ENCODE data around the gene TRIM2.

Gene TRIM2

DNA sequence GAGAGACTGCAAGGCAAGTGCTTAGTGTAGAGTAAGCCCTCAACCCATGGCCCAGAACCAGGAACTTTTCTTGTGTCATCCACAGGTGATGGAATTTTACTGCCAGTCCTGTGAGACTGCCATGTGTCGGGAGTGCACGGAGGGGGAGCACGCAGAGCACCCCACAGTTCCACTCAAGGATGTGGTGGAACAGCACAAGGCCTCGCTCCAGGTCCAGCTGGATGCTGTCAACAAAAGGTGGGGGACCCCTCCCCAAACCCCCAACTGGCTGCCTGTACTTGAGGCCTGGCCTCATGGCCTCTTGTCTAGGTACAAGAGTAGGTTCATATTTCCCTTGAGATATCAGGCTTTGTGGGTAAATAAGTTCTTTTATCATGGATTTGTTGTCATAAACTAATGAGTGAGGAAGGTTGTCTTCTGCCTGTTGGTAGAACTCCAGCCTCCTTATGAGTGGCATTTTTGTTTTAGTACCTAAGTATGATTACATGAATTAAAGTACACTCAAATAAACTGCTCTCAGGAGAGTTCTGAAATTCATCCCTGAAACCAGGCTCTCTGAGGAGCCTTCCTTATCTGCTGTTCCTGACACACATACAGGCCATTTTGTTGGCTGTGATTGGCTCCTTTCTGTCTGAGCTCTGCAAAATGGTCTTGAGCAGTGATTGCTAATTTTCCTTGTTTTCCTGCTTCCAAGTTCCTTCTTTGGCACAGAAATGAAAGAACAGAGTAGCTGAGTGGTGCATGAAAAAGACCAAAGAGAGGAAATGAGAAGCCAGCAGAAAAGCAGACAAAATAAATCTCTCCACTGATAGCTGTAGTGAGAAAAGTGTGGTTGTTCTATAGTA is 88.9 kb downstream of the TRIM2 start:
- TF ChIP-seq, protein P1, sequence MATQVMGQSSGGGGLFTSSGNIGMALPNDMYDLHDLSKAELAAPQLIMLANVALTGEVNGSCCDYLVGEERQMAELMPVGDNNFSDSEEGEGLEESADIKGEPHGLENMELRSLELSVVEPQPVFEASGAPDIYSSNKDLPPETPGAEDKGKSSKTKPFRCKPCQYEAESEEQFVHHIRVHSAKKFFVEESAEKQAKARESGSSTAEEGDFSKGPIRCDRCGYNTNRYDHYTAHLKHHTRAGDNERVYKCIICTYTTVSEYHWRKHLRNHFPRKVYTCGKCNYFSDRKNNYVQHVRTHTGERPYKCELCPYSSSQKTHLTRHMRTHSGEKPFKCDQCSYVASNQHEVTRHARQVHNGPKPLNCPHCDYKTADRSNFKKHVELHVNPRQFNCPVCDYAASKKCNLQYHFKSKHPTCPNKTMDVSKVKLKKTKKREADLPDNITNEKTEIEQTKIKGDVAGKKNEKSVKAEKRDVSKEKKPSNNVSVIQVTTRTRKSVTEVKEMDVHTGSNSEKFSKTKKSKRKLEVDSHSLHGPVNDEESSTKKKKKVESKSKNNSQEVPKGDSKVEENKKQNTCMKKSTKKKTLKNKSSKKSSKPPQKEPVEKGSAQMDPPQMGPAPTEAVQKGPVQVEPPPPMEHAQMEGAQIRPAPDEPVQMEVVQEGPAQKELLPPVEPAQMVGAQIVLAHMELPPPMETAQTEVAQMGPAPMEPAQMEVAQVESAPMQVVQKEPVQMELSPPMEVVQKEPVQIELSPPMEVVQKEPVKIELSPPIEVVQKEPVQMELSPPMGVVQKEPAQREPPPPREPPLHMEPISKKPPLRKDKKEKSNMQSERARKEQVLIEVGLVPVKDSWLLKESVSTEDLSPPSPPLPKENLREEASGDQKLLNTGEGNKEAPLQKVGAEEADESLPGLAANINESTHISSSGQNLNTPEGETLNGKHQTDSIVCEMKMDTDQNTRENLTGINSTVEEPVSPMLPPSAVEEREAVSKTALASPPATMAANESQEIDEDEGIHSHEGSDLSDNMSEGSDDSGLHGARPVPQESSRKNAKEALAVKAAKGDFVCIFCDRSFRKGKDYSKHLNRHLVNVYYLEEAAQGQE (IDR thresholded peaks at IDR 0.05; ENCODE audit: insufficient read depth in 1 of 2, low read depth in 2 of 2, low read length in 2 of 2), result no peak
- TF ChIP-seq TAF1 (IDR thresholded peaks at IDR 0.05; ENCODE audit: borderline replicate concordance, insufficient read depth, low read length), result no peak
- TF ChIP-seq POLR2AphosphoS5 (IDR thresholded peaks at IDR 0.05; ENCODE audit: low read depth, low read length), result no peak
- no peak for TF ChIP-seq FOXP2 (optimal IDR thresholded peaks at IDR 0.05; ENCODE audit: borderline replicate concordance, extremely low read depth, extremely low read length, insufficient read depth)
- TF ChIP-seq SIN3A (IDR thresholded peaks at IDR 0.05; ENCODE audit: borderline replicate concordance, insufficient read depth, low read length), result no peak

DNA sequence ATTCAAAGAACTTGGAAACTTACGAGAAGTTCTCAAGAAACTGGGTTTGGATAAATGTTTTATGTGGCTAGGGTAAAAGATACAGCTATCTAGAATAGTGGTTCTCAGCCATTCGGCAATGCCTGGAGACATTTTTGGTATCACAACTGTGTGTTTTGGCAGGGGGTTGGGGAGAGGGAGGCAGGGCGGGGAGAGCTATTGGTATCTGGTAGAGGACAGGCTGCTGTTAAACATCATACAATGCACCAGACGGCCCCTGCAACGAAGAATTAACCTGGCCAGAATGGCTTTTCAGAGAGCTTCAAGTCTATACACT is 89.5 kb downstream of the TRIM2 start:
- no peak for TF ChIP-seq FOXP2 (optimal IDR thresholded peaks at IDR 0.05; ENCODE audit: borderline replicate concordance, extremely low read depth, extremely low read length, insufficient read depth)

DNA sequence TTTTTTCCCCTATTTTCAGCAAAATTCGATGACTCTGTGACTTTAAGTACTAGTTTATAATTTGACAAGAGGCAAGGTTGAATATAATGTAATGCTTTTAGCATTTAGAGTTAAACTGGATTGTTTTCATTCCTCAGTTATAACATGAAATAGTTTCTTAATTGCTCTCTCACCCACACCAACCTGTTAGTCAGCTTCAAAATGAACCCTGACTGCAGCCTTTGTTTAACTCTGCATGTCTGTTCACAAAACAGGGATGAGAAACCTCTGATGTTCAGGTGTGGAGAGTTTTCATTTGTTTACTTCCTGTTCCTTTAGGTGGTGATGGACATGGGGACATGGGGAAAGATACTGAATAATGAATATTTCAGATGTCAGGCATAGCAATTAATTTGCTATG is 90.4 kb downstream of the TRIM2 start:
- TF ChIP-seq TAF1 (IDR thresholded peaks at IDR 0.05; ENCODE audit: borderline replicate concordance, insufficient read depth, low read length) (no peak), FOXP2 (optimal IDR thresholded peaks at IDR 0.05; ENCODE audit: borderline replicate concordance, extremely low read depth, extremely low read length, insufficient read depth) (no peak), POLR2AphosphoS5 (IDR thresholded peaks at IDR 0.05; ENCODE audit: low read depth, low read length) (no peak), SIN3A (IDR thresholded peaks at IDR 0.05; ENCODE audit: borderline replicate concordance, insufficient read depth, low read length) (no peak)
- TF ChIP-seq, protein P1 (IDR thresholded peaks at IDR 0.05; ENCODE audit: insufficient read depth in 1 of 2, low read depth in 2 of 2, low read length in 2 of 2), result no peak

DNA sequence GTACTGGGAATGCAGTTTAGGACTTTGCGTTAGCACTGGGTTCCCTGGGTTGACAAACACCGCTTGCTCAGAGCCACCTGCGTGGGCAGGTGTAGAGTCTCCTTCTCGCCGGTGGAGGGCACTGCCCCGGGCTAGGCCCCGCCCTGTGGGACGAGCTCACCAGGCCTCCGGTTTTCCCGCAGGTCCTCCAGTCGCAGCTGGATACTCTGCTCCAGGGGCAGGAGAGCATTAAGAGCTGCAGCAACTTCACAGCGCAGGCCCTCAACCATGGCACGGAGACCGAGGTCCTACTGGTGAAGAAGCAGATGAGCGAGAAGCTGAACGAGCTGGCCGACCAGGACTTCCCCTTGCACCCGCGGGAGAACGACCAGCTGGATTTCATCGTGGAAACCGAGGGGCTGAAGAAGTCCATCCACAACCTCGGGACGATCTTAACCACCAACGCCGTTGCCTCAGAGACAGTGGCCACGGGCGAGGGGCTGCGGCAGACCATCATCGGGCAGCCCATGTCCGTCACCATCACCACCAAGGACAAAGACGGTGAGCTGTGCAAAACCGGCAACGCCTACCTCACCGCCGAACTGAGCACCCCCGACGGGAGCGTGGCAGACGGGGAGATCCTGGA is 91.0 kb downstream of the TRIM2 start:
- no peak for TF ChIP-seq SIN3A (IDR thresholded peaks at IDR 0.05; ENCODE audit: borderline replicate concordance, insufficient read depth, low read length)
- TF ChIP-seq POLR2AphosphoS5 (IDR thresholded peaks at IDR 0.05; ENCODE audit: low read depth, low read length), result no peak
- no peak for TF ChIP-seq FOXP2 (optimal IDR thresholded peaks at IDR 0.05; ENCODE audit: borderline replicate concordance, extremely low read depth, extremely low read length, insufficient read depth)
- TF ChIP-seq, protein P1 (IDR thresholded peaks at IDR 0.05; ENCODE audit: insufficient read depth in 1 of 2, low read depth in 2 of 2, low read length in 2 of 2), result no peak
- TF ChIP-seq TAF1 (IDR thresholded peaks at IDR 0.05; ENCODE audit: borderline replicate concordance, insufficient read depth, low read length), result no peak

DNA sequence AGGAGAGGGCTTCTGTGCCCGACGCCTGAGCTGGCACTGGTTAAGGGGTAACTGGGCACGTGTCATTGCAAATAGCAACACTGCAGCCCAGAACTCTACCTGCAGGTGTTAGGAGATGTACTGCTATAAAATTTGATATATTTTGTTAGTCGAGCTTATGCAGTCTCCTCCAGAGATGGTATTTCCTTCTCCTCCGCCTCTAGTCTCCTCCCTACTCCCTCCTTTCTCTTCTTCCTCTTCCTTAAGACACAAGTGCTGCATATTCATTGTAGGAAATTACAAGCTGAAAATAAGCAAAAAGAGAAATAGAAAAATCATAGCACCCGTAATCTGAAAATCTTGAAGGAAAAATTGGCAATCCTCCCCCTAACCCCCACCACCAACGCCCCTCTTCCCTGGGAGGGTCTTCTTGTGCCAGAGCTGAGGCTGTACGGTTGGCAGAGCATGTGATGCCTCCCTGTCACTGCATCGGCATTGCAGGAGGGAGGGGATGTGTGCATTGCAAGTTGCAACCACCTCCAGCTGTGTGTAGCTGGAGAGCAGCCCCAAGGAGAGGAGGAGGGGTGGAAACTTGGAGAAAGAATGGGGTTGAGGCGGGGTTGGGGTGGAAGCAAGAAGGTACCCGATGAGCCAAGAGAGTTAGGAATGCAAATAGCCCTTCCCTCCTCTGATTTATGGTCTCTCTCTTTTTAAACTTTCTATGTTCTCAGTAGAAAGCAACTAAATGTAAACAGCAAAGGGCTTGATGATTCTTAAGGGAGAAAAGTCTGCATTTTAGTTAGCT is 92.0 kb downstream of the TRIM2 start:
- TF ChIP-seq POLR2AphosphoS5 (IDR thresholded peaks at IDR 0.05; ENCODE audit: low read depth, low read length), result no peak
- no peak for TF ChIP-seq TAF1 (IDR thresholded peaks at IDR 0.05; ENCODE audit: borderline replicate concordance, insufficient read depth, low read length)
- no peak for TF ChIP-seq FOXP2 (optimal IDR thresholded peaks at IDR 0.05; ENCODE audit: borderline replicate concordance, extremely low read depth, extremely low read length, insufficient read depth)
- TF ChIP-seq, protein P1 (IDR thresholded peaks at IDR 0.05; ENCODE audit: insufficient read depth in 1 of 2, low read depth in 2 of 2, low read length in 2 of 2), result no peak
- TF ChIP-seq SIN3A (IDR thresholded peaks at IDR 0.05; ENCODE audit: borderline replicate concordance, insufficient read depth, low read length), result no peak
